RWPE2 (cell line): Measurements from ENCODE around the gene ARHGAP15.

Experiments
- ATAC-seq: fragments of 200-7000 bp; cut with Tn5 transposase; 3 replicates; pipeline ENCODE4 v1.9.1; 2021; ENCODE audit warnings: low read depth
- DNase-seq: peaks from one replicate; pipeline ENCODE4 v3.0.0-alpha.2; 2020; ENCODE audit warnings: low spot score
- H3K27ac ChIP-seq: fragments of 450-650 bp; 2 replicates; pipeline ENCODE4 v1.5.1; 2017; ENCODE audit warnings: mild to moderate bottlenecking; ENCODE audit not compliant: poor library complexity, severe bottlenecking
- H3K27me3 ChIP-seq: fragments of 250-450 bp; sonication (Bioruptor Pico); 2 replicates; pipeline ENCODE4 v1.5.1; 2021; ENCODE audit warnings: mild to moderate bottlenecking, moderate library complexity; ENCODE audit not compliant: insufficient read depth, poor library complexity, severe bottlenecking
- H3K36me3 ChIP-seq: fragments of 250-450 bp; sonication (Bioruptor Pico); 2 replicates; pipeline ENCODE4 v1.5.1; 2020; ENCODE audit warnings: low read depth, mild to moderate bottlenecking, moderate library complexity
- H3K4me1 ChIP-seq: fragments of 250-450 bp; sonication (Bioruptor Pico); 2 replicates; pipeline ENCODE4 v1.5.1; 2021; ENCODE audit warnings: mild to moderate bottlenecking, moderate library complexity; ENCODE audit not compliant: insufficient read depth, poor library complexity, severe bottlenecking
- H3K4me3 ChIP-seq: fragments of 250-450 bp; sonication (Bioruptor Pico); 2 replicates; pipeline ENCODE4 v1.5.1; 2021; ENCODE audit warnings: mild to moderate bottlenecking, moderate library complexity; ENCODE audit not compliant: severe bottlenecking
- H3K9me3 ChIP-seq: fragments of 250-450 bp; sonication (Bioruptor Pico); 2 replicates; pipeline ENCODE4 v1.5.1; 2021; ENCODE audit warnings: mild to moderate bottlenecking, moderate library complexity; ENCODE audit not compliant: severe bottlenecking
- CTCF ChIP-seq: fragments of 450-650 bp; IDR thresholded peaks from one replicate; pipeline ENCODE4 v1.5.1; 2017; ENCODE audit warnings: mild to moderate bottlenecking, moderate library complexity; ENCODE audit not compliant: poor library complexity, severe bottlenecking

ARHGAP15 gene

GRCh38 chr2:143425896-143426295 is 296.7 kb downstream of the ARHGAP15 start:
- Histone ChIP-seq H3K9me3 (no peaks in the 10 kb centered on the region), H3K36me3 (no peaks in the 10 kb centered on the region), H3K27me3 (no peaks in the 10 kb centered on the region), H3K27ac (no peak overlapping the region), H3K4me1 (no peaks in the 10 kb centered on the region), H3K4me3 (no peak overlapping the region)
- DNase-seq, result no peak
- TF ChIP-seq CTCF, result no peak
- ATAC-seq, result no peak

- Histone ChIP-seq H3K4me3 (no peak overlapping the region), H3K9me3 (no peaks in the 10 kb centered on the region), H3K4me1 (no peaks in the 10 kb centered on the region), H3K27me3 (no peaks in the 10 kb centered on the region), H3K36me3 (no peaks in the 10 kb centered on the region), H3K27ac (no peak overlapping the region)
- ATAC-seq (peak; percentile 97), DNase-seq (no peak)
- no peak for TF ChIP-seq CTCF
Observed at GRCh38 chr2:143426296-143426695, 297.1 kb downstream of the ARHGAP15 start.

- TF ChIP-seq CTCF, result no peak
- H3K27ac ChIP-seq, result no peak overlapping the region
- H3K27me3 ChIP-seq, result no peaks in the 10 kb centered on the region
- no peaks in the 10 kb centered on the region for H3K36me3 ChIP-seq
- no peaks in the 10 kb centered on the region for H3K9me3 ChIP-seq
- no peaks in the 10 kb centered on the region for H3K4me1 ChIP-seq
- ATAC-seq (no peak), DNase-seq (no peak)
- no peak overlapping the region for H3K4me3 ChIP-seq
Observed at GRCh38 chr2:143428700-143429099, 299.5 kb downstream of the ARHGAP15 start.

- no peaks in the 10 kb centered on the region for H3K27me3 ChIP-seq
- DNase-seq (no peak), ATAC-seq (no peak; the same call in 2 of the 3 replicates)
- H3K36me3 ChIP-seq, result no peaks in the 10 kb centered on the region
- H3K4me3 ChIP-seq, result no peak overlapping the region
- H3K9me3 ChIP-seq, result no peaks in the 10 kb centered on the region
- TF ChIP-seq CTCF, result no peak
- no peak overlapping the region for H3K27ac ChIP-seq
- H3K4me1 ChIP-seq, result no peaks in the 10 kb centered on the region
Observed at GRCh38 chr2:143429932-143430679, 300.9 kb downstream of the ARHGAP15 start.

- Histone ChIP-seq H3K27me3 (no peaks in the 10 kb centered on the region), H3K4me3 (no peak overlapping the region), H3K36me3 (no peaks in the 10 kb centered on the region), H3K27ac (no peak overlapping the region), H3K9me3 (no peaks in the 10 kb centered on the region), H3K4me1 (no peaks in the 10 kb centered on the region)
- ATAC-seq (no peak), DNase-seq (no peak)
- no peak for TF ChIP-seq CTCF
Observed at GRCh38 chr2:143431316-143431715, 302.1 kb downstream of the ARHGAP15 start.
